OCI-M1 (cell line): Measurements from ENCODE around the gene RUNDC3A.
"Not testable (repeated sequence)": the region's sequence is repeated elsewhere in the genome, so short reads cannot be mapped to it uniquely, and the experiment has no call there.

Experiments
- DNase-seq: peaks from one replicate; lab custom pipeline; 2025; lab: John Stamatoyannopoulos, UW

Gene RUNDC3A

GRCh38 chr17:44343510-44344209 is 35.3 kb downstream of the RUNDC3A start:
- DNase-seq = no peak

- DNase-seq = peak; percentile 97
These were observed 36.6 kb downstream of the RUNDC3A start, which contains the start of gene GRN for GRCh38 chr17:44344939-44345453. Gene GRN (plus strand): TSS chr17:44345302. CDS start chr17:44349165, 3,863 bp downstream.

- peak; percentile 72 for DNase-seq
These were observed 37.1 kb downstream of the RUNDC3A start for GRCh38 chr17:44345454-44346026.

- no peak for DNase-seq
These were observed 37.9 kb downstream of the RUNDC3A start for GRCh38 chr17:44346064-44346844.

GRCh38 chr17:44347206-44348055 is 39.0 kb downstream of the RUNDC3A start:
- not testable (repeated sequence) for DNase-seq

- DNase-seq = peak; percentile 44
These were observed 40.0 kb downstream of the RUNDC3A start for GRCh38 chr17:44348234-44348987.

GRCh38 chr17:44348988-44349364 is 40.6 kb downstream of the RUNDC3A start:
- DNase-seq = no peak

GRCh38 chr17:44349553-44350070 is 41.2 kb downstream of the RUNDC3A start:
- no peak for DNase-seq

GRCh38 chr17:44350733-44351226 is 42.4 kb downstream of the RUNDC3A start:
- peak; percentile 72 for DNase-seq

- DNase-seq = no peak
These were observed 43.1 kb downstream of the RUNDC3A start for GRCh38 chr17:44351464-44351863.

- no peak for DNase-seq
These were observed 43.8 kb downstream of the RUNDC3A start for GRCh38 chr17:44351961-44352827.

- no peak for DNase-seq
These were observed 44.6 kb downstream of the RUNDC3A start for GRCh38 chr17:44352828-44353671.

GRCh38 chr17:44353672-44354331 is 45.4 kb downstream of the RUNDC3A start:
- no peak for DNase-seq

- no peak for DNase-seq
These were observed 46.5 kb downstream of the RUNDC3A start for GRCh38 chr17:44354582-44355561.

- DNase-seq = no peak
These were observed 47.3 kb downstream of the RUNDC3A start for GRCh38 chr17:44355642-44356099.

- no peak for DNase-seq
These were observed 47.8 kb downstream of the RUNDC3A start for GRCh38 chr17:44356241-44356640.

- no peak for DNase-seq
These were observed 49.7 kb downstream of the RUNDC3A start for GRCh38 chr17:44358066-44358465.
